Cardiac muscle cell (in vitro differentiated cells and primary cell): Measurements from ENCODE around the gene IL3. TPM values are rescaled to one million over a fixed set of nuclear protein-coding genes. Genes with fewer than 3 reads are reported as not detected.

ENCODE experiments used
- DNase-seq, 2 donors: peaks; one replicate each; pipeline versions ENCODE4 v3.0.0 to v3.0.0-alpha.2; 2010 to 2017; ENCODE audit warnings: low read depth in 1 of 2, low spot score in 1 of 2
- H3K27ac ChIP-seq: fragments of 200-600 bp; sonication (generic); 2 replicates; pipeline ENCODE4 v1.5.1; 2016
- H3K27me3 ChIP-seq: fragments of 200-600 bp; sonication (generic); 2 replicates; pipeline ENCODE4 v1.6.0; 2016; ENCODE audit warnings: control low read depth
- H3K36me3 ChIP-seq: fragments of 200-600 bp; sonication (generic); 2 replicates; pipeline ENCODE4 v1.5.1; 2016; ENCODE audit warnings: control low read depth
- H3K4me1 ChIP-seq: fragments of 200-600 bp; sonication (generic); 2 replicates; pipeline ENCODE4 v1.8.1; 2017; ENCODE audit warnings: low read depth, mild to moderate bottlenecking, mixed run types
- H3K4me3 ChIP-seq: fragments of 200-600 bp; sonication (generic); 2 replicates; pipeline ENCODE4 v1.5.1; 2016; ENCODE audit warnings: mild to moderate bottlenecking
- H3K9me3 ChIP-seq: fragments of 200-600 bp; sonication (generic); 2 replicates; pipeline ENCODE4 v1.5.1; 2017; ENCODE audit warnings: low read depth, mild to moderate bottlenecking, control low read depth
- CTCF ChIP-seq: IDR thresholded peaks from 2 replicates; pipeline ENCODE4 v1.5.1; 2012; ENCODE audit warnings: low read depth, mild to moderate bottlenecking, low read length
- polyA plus RNA-seq: library from polyadenylated mRNA; unstranded; fragments of >200 nt; fragmentation: Nextera tagmentation; extraction: Ambion mirVana; gene quantifications from 2 replicates; pipeline ENCODE4 v1.2.1, GENCODE V29; 2016
- total RNA-seq: library from RNA; depleted of rRNA; stranded (reverse); fragments of >200 nt; gene quantifications from 2 replicates; pipeline ENCODE4 v1.2.3, GENCODE V29; 2016

IL3 gene
- total and polyA plus RNA-seq, 2 experiments from 2014 or later: not detected

DNA sequence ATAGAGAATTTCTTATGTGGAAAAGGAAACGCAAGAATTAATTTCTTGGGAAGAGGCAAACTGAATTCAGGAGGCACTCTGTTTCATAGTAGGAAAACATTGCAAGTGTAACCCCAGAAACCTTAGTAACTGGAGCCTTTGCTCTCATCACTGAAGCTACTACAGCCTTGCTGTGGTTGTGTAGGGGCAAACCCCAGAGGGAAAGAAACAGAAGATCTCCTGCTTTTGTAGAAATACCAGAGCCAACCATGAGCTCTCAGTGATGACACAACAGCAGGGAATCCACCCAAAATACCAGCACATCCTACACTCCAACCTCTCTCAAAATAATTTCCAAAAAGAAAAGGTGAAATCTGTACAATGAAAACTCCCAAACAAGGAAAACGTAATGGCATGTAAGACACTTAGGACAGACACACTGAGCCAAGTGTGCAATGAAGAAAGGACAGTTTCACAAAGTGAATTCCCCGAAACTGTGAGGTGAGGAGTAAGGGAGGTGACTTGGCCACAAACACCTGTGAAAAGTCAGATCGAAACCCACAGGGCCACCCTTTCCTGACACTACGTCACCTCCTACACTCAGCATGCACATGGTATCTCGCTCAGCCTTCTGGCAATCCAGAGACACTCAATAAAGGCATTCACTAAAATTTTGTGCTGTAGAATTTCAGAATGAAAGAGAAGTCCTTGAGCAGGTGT is 40.4 kb upstream of the IL3 start:
- Histone ChIP-seq H3K4me3 (no peak overlapping the region), H3K36me3 (no peaks in the 10 kb centered on the region), H3K9me3 (no peaks in the 10 kb centered on the region), H3K4me1 (no peaks in the 10 kb centered on the region), H3K27me3 (peaks cover 17% of the 10 kb centered on the region), H3K27ac (no peak overlapping the region)
- TF ChIP-seq CTCF: no peak
- DNase-seq: no peak

GRCh38 chr5:132020568-132021339 is 39.7 kb upstream of the IL3 start:
- no peak overlapping the region for H3K27ac ChIP-seq

DNA sequence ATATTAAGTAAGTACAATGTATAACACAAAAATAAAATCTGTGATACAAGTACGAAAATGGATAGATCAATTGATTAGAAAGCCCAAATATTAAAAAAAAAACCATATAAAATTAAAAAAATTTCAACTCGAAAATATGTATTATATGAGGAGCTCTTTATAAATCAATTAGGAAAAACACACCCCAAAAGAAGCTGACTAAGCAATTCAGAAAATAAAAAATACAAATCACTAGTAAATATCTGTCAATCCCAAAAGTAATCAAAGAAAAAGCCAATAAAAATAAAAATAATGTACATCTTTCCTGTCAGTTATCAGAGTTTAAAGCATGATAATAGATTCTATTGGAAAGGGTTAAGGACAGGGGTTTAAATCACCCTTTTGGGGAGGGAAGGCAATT is 38.8 kb upstream of the IL3 start:
- Histone ChIP-seq H3K27me3 (peaks cover 13% of the 10 kb centered on the region), H3K36me3 (no peaks in the 10 kb centered on the region), H3K9me3 (no peaks in the 10 kb centered on the region), H3K4me1 (no peaks in the 10 kb centered on the region), H3K4me3 (no peak overlapping the region), H3K27ac (no peak overlapping the region)
- no peak for DNase-seq
- no peak for TF ChIP-seq CTCF

More at GRCh38 chr5:132020568-132021339, 39.7 kb upstream of the IL3 start:
- no peaks in the 10 kb centered on the region for H3K4me1 ChIP-seq
- no peak for DNase-seq
- H3K36me3 ChIP-seq: no peaks in the 10 kb centered on the region
- TF ChIP-seq CTCF: no peak
- H3K9me3 ChIP-seq: no peaks in the 10 kb centered on the region
- H3K27me3 ChIP-seq: peaks cover 13% of the 10 kb centered on the region
- no peak overlapping the region for H3K4me3 ChIP-seq

- Histone ChIP-seq H3K9me3 (no peaks in the 10 kb centered on the region), H3K27me3 (peaks cover 12% of the 10 kb centered on the region), H3K4me3 (no peak overlapping the region), H3K36me3 (no peaks in the 10 kb centered on the region), H3K4me1 (no peaks in the 10 kb centered on the region), H3K27ac (no peak overlapping the region)
- no peak for TF ChIP-seq CTCF
- no peak for DNase-seq
Observed at GRCh38 chr5:132022737-132023136, 37.7 kb upstream of the IL3 start.

DNA sequence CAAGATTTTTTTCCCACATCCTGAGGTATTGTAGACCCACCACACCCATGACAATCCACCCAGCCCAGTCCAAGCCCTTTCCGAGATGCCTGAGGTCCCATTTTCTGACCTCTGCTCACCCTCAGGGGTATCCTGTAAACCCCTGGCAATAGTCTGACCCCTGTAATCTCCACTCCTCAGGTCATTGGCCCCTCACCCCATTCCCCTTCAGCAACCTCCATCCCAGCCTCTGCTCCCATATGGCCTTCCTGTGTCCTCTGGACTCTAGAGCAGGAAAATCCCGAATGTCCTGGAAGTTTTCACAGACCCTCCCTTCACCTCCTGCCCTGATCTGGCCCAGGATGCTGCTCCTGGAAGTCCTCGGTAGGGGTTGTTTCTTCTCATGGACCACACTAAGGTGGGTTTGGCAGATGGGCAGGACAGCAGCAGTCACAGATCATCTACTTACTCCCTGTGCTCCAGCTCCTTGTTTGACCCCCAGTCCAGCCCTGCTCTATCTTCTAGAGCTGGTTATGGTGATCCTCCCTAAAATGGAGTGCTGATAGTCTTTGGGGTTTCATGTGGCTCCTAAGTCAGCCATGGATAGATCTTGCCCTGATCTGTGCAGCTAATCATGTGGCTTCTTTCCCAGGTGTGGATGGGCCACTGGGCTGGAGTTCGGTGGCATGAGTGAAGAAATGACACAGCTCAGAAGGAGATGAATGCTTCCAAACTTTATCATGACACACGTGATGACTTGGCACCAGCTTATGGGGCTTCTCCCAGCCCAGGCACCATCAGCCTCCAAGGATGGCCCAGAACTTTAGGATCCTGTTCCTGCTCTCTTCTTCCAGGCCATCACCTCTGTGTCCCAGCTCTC is 37.0 kb upstream of the IL3 start:
- Histone ChIP-seq H3K36me3 (no peaks in the 10 kb centered on the region), H3K9me3 (no peaks in the 10 kb centered on the region), H3K4me1 (no peaks in the 10 kb centered on the region), H3K27me3 (peaks cover 4% of the 10 kb centered on the region), H3K27ac (no peak overlapping the region), H3K4me3 (no peak overlapping the region)
- no peak for DNase-seq
- TF ChIP-seq CTCF: no peak
